ENCODE data around the gene EPB41L2. TPM values are rescaled to one million over a fixed set of nuclear protein-coding genes. Genes with fewer than 3 reads are reported as not detected.

EPB41L2 gene
- total RNA-seq, 3 donors from 2014 or later (not counting 1 experiment from before 2014, with no cell fraction given): 6.8 to 11.4 (median 11.0) TPM

DNA sequence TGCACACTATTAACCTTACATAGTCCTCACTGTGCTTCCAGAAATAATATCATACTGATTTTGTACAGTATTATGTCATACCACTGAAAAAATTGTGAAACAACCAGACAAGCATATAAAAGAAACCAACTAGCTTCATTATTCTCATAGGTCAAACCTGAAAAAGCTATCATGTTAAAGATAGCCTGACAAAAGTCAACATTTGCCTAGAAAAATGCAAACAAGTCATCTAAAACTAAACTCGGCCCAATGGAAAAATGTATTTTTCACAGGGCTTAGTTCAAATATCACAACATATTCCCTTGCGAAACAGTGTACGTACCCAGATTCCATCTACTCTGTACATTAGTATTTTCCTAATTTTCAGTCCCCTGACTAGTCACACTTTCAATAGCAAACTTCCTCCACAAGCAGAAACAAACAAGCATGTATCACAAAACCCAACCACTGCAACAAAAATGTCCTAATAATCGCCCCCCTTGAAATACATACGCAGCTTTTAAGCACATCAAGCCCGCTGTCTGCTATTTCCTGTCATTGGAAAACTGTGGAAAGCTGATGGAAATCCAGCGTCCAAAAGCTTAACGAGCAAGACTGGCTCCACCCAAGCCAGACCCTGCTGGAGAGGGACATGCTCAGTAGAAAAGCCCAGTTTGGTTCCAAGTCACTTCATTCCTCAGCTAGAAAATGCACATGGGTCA lies 93.1 kb downstream of the EPB41L2 start:
- Histone ChIP-seq H3K27ac (ENCODE audit: low read length) (no peak overlapping the region), H3K9me3 (ENCODE audit: control insufficient read depth, insufficient read depth, low read length) (no peaks in the 10 kb centered on the region), H3K36me3 (ENCODE audit: control insufficient read depth, insufficient read depth, low read length) (no peaks in the 10 kb centered on the region), H3K4me3 (ENCODE audit: low read length) (no peak overlapping the region), H3K27me3 (ENCODE audit: control insufficient read depth, insufficient read depth, low read length) (no peaks in the 10 kb centered on the region), H3K4me1 (ENCODE audit: control insufficient read depth, insufficient read depth, low read length) (no peaks in the 10 kb centered on the region)
- Mint-ChIP-seq H3K4me1 (no peaks in the 10 kb centered on the region), H3K27ac (no peak overlapping the region), H3K36me3 (no peaks in the 10 kb centered on the region), H3K27me3 (ENCODE audit: low read depth in 2 of 2) (no peaks in the 10 kb centered on the region), H3K9me3 (no peaks in the 10 kb centered on the region), H3K4me3 (no peak overlapping the region)
- intact Hi-C loops (cut with micrococcal nuclease): no loop called here
- ATAC-seq (no peak), DNase-seq (no peak)
- TF ChIP-seq, protein P1, sequence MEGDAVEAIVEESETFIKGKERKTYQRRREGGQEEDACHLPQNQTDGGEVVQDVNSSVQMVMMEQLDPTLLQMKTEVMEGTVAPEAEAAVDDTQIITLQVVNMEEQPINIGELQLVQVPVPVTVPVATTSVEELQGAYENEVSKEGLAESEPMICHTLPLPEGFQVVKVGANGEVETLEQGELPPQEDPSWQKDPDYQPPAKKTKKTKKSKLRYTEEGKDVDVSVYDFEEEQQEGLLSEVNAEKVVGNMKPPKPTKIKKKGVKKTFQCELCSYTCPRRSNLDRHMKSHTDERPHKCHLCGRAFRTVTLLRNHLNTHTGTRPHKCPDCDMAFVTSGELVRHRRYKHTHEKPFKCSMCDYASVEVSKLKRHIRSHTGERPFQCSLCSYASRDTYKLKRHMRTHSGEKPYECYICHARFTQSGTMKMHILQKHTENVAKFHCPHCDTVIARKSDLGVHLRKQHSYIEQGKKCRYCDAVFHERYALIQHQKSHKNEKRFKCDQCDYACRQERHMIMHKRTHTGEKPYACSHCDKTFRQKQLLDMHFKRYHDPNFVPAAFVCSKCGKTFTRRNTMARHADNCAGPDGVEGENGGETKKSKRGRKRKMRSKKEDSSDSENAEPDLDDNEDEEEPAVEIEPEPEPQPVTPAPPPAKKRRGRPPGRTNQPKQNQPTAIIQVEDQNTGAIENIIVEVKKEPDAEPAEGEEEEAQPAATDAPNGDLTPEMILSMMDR (IDR thresholded peaks at IDR 0.05): no peak
- 93% methylated on average over 8 of the region's 8 CpGs for WGBS (ENCODE audit: insufficient coverage)

DNA sequence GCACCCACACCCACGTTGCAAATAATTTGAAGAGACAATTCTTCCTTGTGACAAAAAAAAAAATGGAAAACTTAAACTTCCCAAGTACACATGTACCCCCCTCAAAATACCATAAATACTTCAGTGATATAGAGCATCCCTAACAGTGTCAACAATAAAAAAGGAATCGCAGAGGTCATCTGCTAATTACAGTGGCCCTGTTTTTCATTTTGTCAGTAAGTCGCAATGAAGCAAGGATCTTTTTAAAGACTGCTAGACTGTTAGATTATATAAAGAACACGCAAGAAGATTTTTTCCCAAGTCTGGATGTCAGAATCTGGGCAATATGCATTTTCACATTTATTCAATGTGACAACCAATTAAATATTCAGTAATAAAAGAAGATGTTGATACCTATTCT lies 93.9 kb downstream of the EPB41L2 start:
- Mint-ChIP-seq H3K27ac (no peak overlapping the region), H3K36me3 (no peaks in the 10 kb centered on the region), H3K27me3 (ENCODE audit: low read depth in 2 of 2) (no peaks in the 10 kb centered on the region), H3K9me3 (no peaks in the 10 kb centered on the region), H3K4me1 (no peaks in the 10 kb centered on the region), H3K4me3 (no peak overlapping the region)
- Histone ChIP-seq H3K4me1 (ENCODE audit: control insufficient read depth, insufficient read depth, low read length) (no peaks in the 10 kb centered on the region), H3K27me3 (ENCODE audit: control insufficient read depth, insufficient read depth, low read length) (no peaks in the 10 kb centered on the region), H3K9me3 (ENCODE audit: control insufficient read depth, insufficient read depth, low read length) (no peaks in the 10 kb centered on the region), H3K27ac (ENCODE audit: low read length) (no peak overlapping the region), H3K4me3 (ENCODE audit: low read length) (no peak overlapping the region), H3K36me3 (ENCODE audit: control insufficient read depth, insufficient read depth, low read length) (no peaks in the 10 kb centered on the region)
- TF ChIP-seq, protein P1 (IDR thresholded peaks at IDR 0.05): no peak
- DNase-seq (no peak), ATAC-seq (no peak)
- WGBS (ENCODE audit: insufficient coverage): 97% methylated on average over 4 of the region's 4 CpGs
- intact Hi-C loops (cut with micrococcal nuclease): no loop called here

DNA sequence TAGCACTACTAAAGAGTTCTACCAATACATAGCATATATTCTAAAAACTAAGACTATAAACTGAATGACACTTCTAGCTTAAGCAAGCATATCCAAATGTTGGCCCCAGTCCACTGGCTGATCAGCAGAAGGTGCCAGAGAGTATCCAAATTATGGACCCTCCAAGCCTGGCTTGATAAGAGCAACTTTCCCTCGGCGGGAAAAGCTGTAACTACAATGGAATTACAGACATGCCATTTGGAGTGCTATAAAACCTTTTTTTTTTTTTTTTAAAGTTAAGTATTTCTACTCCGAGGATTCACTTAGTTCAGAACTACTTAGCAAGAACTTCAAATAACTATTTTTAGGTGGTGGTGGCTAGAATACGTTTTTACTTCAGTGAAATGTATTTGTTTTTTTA lies 94.6 kb downstream of the EPB41L2 start:
- Histone ChIP-seq H3K4me3 (ENCODE audit: low read length) (no peak overlapping the region), H3K4me1 (ENCODE audit: control insufficient read depth, insufficient read depth, low read length) (no peaks in the 10 kb centered on the region), H3K36me3 (ENCODE audit: control insufficient read depth, insufficient read depth, low read length) (no peaks in the 10 kb centered on the region), H3K27ac (ENCODE audit: low read length) (no peak overlapping the region), H3K9me3 (ENCODE audit: control insufficient read depth, insufficient read depth, low read length) (no peaks in the 10 kb centered on the region), H3K27me3 (ENCODE audit: control insufficient read depth, insufficient read depth, low read length) (no peaks in the 10 kb centered on the region)
- ATAC-seq (no peak), DNase-seq (no peak)
- TF ChIP-seq, protein P1 (IDR thresholded peaks at IDR 0.05): no peak
- Mint-ChIP-seq H3K9me3 (no peaks in the 10 kb centered on the region), H3K4me3 (no peak overlapping the region), H3K4me1 (no peaks in the 10 kb centered on the region), H3K36me3 (no peaks in the 10 kb centered on the region), H3K27me3 (ENCODE audit: low read depth in 2 of 2) (no peaks in the 10 kb centered on the region), H3K27ac (no peak overlapping the region)
- intact Hi-C loops (cut with micrococcal nuclease): no loop called here
- WGBS (ENCODE audit: insufficient coverage): 67% methylated on average over 1 of the region's 4 CpGs

Measured in natural killer cell (primary cell).